ENCODE data around the gene WDR5B.

WDR5B gene

GRCh38 chr3:122409446-122409845, 6.4 kb downstream of the WDR5B start:
- DNase-seq (ENCODE audit: low read depth) = no peak

GRCh38 chr3:122407946-122408345, 7.9 kb downstream of the WDR5B start:
- no peak for DNase-seq (ENCODE audit: low read depth)

GRCh38 chr3:122406198-122406597, 9.7 kb downstream of the WDR5B start:
- DNase-seq (ENCODE audit: low read depth) = no peak

GRCh38 chr3:122405015-122405414, 10.8 kb downstream of the WDR5B start:
- DNase-seq (ENCODE audit: low read depth) = no peak

GRCh38 chr3:122403489-122403888, 12.4 kb downstream of the WDR5B start:
- no peak for DNase-seq (ENCODE audit: low read depth)

- no peak for DNase-seq (ENCODE audit: low read depth)
These were observed 16.9 kb downstream of the WDR5B start for GRCh38 chr3:122398920-122399319.

- no peak for DNase-seq (ENCODE audit: low read depth)
These were observed 18.7 kb downstream of the WDR5B start for GRCh38 chr3:122397201-122397600.

GRCh38 chr3:122396511-122396910, 19.4 kb downstream of the WDR5B start:
- no peak for DNase-seq (ENCODE audit: low read depth)

GRCh38 chr3:122395582-122395981, 20.3 kb downstream of the WDR5B start:
- no peak for DNase-seq (ENCODE audit: low read depth)

GRCh38 chr3:122394173-122394572, 21.7 kb downstream of the WDR5B start:
- no peak for DNase-seq (ENCODE audit: low read depth)

GRCh38 chr3:122392868-122393844, 22.7 kb downstream of the WDR5B start:
- no peak for DNase-seq (ENCODE audit: low read depth)

GRCh38 chr3:122391681-122392446, 24.0 kb downstream of the WDR5B start:
- DNase-seq (ENCODE audit: low read depth) = no peak

- DNase-seq (ENCODE audit: low read depth) = no peak
These were observed 25.2 kb downstream of the WDR5B start for GRCh38 chr3:122390665-122391064.

- no peak for DNase-seq (ENCODE audit: low read depth)
These were observed 26.0 kb downstream of the WDR5B start for GRCh38 chr3:122389892-122390291.

GRCh38 chr3:122389197-122389596, 26.7 kb downstream of the WDR5B start:
- no peak for DNase-seq (ENCODE audit: low read depth)

GRCh38 chr3:122387709-122388108, 28.2 kb downstream of the WDR5B start:
- no peak for DNase-seq (ENCODE audit: low read depth)

GRCh38 chr3:122383771-122384697, 31.8 kb downstream of the WDR5B start, which contains the start of gene FAM162A:
Gene FAM162A (plus strand): TSS chr3:122384182. CDS start chr3:122384266, 84 bp downstream.
- peak; percentile 68 for DNase-seq (ENCODE audit: low read depth)

- DNase-seq (ENCODE audit: low read depth) = peak; percentile 74
These were observed 32.8 kb downstream of the WDR5B start, which contains the start of gene MIX23 for GRCh38 chr3:122382888-122383666. Gene MIX23 (minus strand): TSS chr3:122383231. CDS start chr3:122383224, 7 bp downstream.

- no peak for DNase-seq (ENCODE audit: low read depth)
These were observed 37.9 kb downstream of the WDR5B start for GRCh38 chr3:122377975-122378374.

GRCh38 chr3:122374034-122374433, 41.8 kb downstream of the WDR5B start:
- no peak for DNase-seq (ENCODE audit: low read depth)

GRCh38 chr3:122366379-122366749, 49.5 kb downstream of the WDR5B start:
- DNase-seq (ENCODE audit: low read depth) = no peak

Measured in HS-5 (cell line).